A549 (cell line): ENCODE measurements around the gene TMEM183A. TPM values are rescaled to one million over a fixed set of nuclear protein-coding genes. Genes with fewer than 3 reads are reported as not detected.
A peak's percentile ranks its signal among the peaks of the same experiment; 100 is the strongest.
"Not testable (repeated sequence)": the region's sequence is repeated elsewhere in the genome, so short reads cannot be mapped to it uniquely, and the experiment has no call there.

Experiments used
- ATAC-seq, 2 experiments: fragments of 200-7000 bp in 1 of 2; fragments of >200 bp in 1 of 2; cut with Nextera tagmentation in 1 of 2; cut with Tn5 transposase in 1 of 2; 3 replicates each; pipeline versions ENCODE4 v1.8.0 to v1.9.1; 2018 to 2020; ENCODE audit warnings: mild to moderate bottlenecking in 1 of 2, moderate library complexity in 1 of 2
- CTCF ChIA-PET: fragments of 300-600 bp; sonication (Branson Sonifier 250); formaldehyde crosslinking; extraction: SDS; loops from one replicate; lab custom pipeline; 2021; ENCODE audit warnings: antibody characterized with exemption, inconsistent platforms; lab: Yijun Ruan, JAX
- POLR2A ChIA-PET: fragments of 350-600 bp; formaldehyde crosslinking; extraction: SDS; loops from one replicate; lab custom pipeline; 2021; ENCODE audit warnings: antibody characterized with exemption, inconsistent platforms; lab: Yijun Ruan, JAX
- DNase-seq, 2 experiments: peaks; one replicate each; pipeline versions ENCODE4 v3.0.0 to v3.0.0-alpha.2; 2011 to 2016; ENCODE audit warnings: low read depth in 1 of 2, low spot score in 1 of 2
- FAIRE-seq: peaks from 2 replicates; lab custom pipeline; 2011; peaks lifted over from hg19 to GRCh38; lab: Jason Lieb, UNC
- H3K27ac ChIP-seq, 2 experiments: fragments of >200 bp; sonication (Bioruptor Twin); formaldehyde crosslinking; 3 replicates each; pipeline ENCODE4 v1.5.1; 2016 to 2017
- H3K4me1 ChIP-seq: fragments of >200 bp; sonication (Bioruptor Twin); formaldehyde crosslinking; 3 replicates; pipeline ENCODE4 v1.6.1; 2016
- H3K4me2 ChIP-seq: fragments of >200 bp; sonication (Bioruptor Twin); formaldehyde crosslinking; 3 replicates; pipeline ENCODE4 v1.6.1; 2016
- H3K4me3 ChIP-seq: fragments of >200 bp; sonication (Bioruptor Twin); formaldehyde crosslinking; 3 replicates; pipeline ENCODE4 v1.5.1; 2016
- H3K9me3 ChIP-seq: fragments of >200 bp; sonication (Bioruptor Twin); formaldehyde crosslinking; 3 replicates; pipeline ENCODE4 v1.6.1; 2016
- BHLHE40 ChIP-seq: IDR thresholded peaks from 2 replicates; pipeline ENCODE4 v1.6.1; 2012; ENCODE audit warnings: low read depth, low read length, inconsistent platforms
- CBX8 ChIP-seq: fragments of 200-600 bp; sonication (generic); IDR thresholded peaks from 2 replicates; pipeline ENCODE4 v1.6.1; 2016
- CEBPB ChIP-seq, 2 experiments: fragments of >200 bp in 1 of 2; sonication (Bioruptor Twin) in 1 of 2; formaldehyde crosslinking in 1 of 2; IDR thresholded peaks; 2 replicates each; pipeline ENCODE4 v1.6.1; 2012 to 2016
- CHD4 ChIP-seq: fragments of 200-600 bp; sonication (generic); IDR thresholded peaks from 2 replicates; pipeline ENCODE4 v1.6.1; 2016; ENCODE audit warnings: antibody characterized with exemption, mild to moderate bottlenecking, borderline replicate concordance
- E2F6 ChIP-seq: IDR thresholded peaks from 2 replicates; pipeline ENCODE4 v1.6.1; 2012; ENCODE audit warnings: low read depth, borderline replicate concordance
- ESRRA ChIP-seq: fragments of 150-350 bp; IDR thresholded peaks from 2 replicates; pipeline ENCODE4 v1.6.1; 2014; ENCODE audit warnings: mild to moderate bottlenecking, low read length, borderline replicate concordance
- FOSL2 ChIP-seq, 2 experiments: fragments of 450-650 bp in 1 of 2; fragments of >200 bp in 1 of 2; sonication (Bioruptor Twin) in 1 of 2; formaldehyde crosslinking; IDR thresholded peaks; 2 replicates each; pipeline versions ENCODE4 v1.5.0 to v1.6.1; 2016 to 2020; ENCODE audit warnings: mild to moderate bottlenecking in 1 of 2, moderate library complexity in 1 of 2
- HES2 ChIP-seq: fragments of >200 bp; sonication (Bioruptor Twin); formaldehyde crosslinking; IDR thresholded peaks from 2 replicates; pipeline ENCODE4 v1.6.1; 2016
- HEYL ChIP-seq: fragments of 250-450 bp; sonication (Bioruptor Pico); IDR thresholded peaks from 2 replicates; pipeline ENCODE4 v1.8.0; 2021; ENCODE audit warnings: mild to moderate bottlenecking, moderate library complexity
- PBX3 ChIP-seq: IDR thresholded peaks from 2 replicates; pipeline ENCODE4 v1.6.1; 2012
- REST ChIP-seq: fragments of 200-600 bp; sonication (generic); IDR thresholded peaks from 2 replicates; pipeline ENCODE4 v1.6.1; 2016; ENCODE audit warnings: antibody characterized with exemption, mild to moderate bottlenecking, moderate library complexity
- RFX5 ChIP-seq: fragments of 450-650 bp; IDR thresholded peaks from 2 replicates; pipeline ENCODE4 v1.7.1; 2014; ENCODE audit warnings: antibody characterized with exemption, mild to moderate bottlenecking, moderate library complexity
- SMC3 ChIP-seq: fragments of >200 bp; sonication (Bioruptor Twin); formaldehyde crosslinking; IDR thresholded peaks from 3 replicates; pipeline ENCODE4 v1.6.1; 2018; ENCODE audit warnings: inconsistent platforms
- SREBF2 ChIP-seq: fragments of 450-650 bp; IDR thresholded peaks from 2 replicates; pipeline ENCODE4 v1.6.1; 2014; ENCODE audit warnings: mild to moderate bottlenecking, moderate library complexity
- ZSCAN20 ChIP-seq: fragments of 250-450 bp; sonication (Bioruptor Pico); IDR thresholded peaks from 2 replicates; pipeline ENCODE4 v1.8.0; 2022; ENCODE audit warnings: mild to moderate bottlenecking, moderate library complexity
- WGBS: methylation state at CpG from one replicate; pipeline ENCODE4 v1.1.6; 2017; ENCODE audit errors: missing lambda C conversion rate; 5-methylcytosine and 5-hydroxymethylcytosine counted together
- polyA plus RNA-seq, 4 experiments: library from polyadenylated mRNA; depleted of rRNA in 3 of 4; stranded (reverse); fragments of >200 nt; fragmentation: RNase III in 1 of 4; extraction: RNeasy Plus Mini Kit Qiagen cat#74134 plus additional on column Dnase treatment in 1 of 4; gene quantifications; 2 replicates in 3 of 4; 3 replicates in 1 of 4; pipeline ENCODE4 v1.2.3, GENCODE V29; 2011 to 2017

TMEM183A gene
- polyA plus RNA-seq, 2 of the 4 experiments (the other 2 are of a cell fraction): 48.4 to 114 TPM

GRCh38 chr1:203011582-203011981, 4.4 kb downstream of the TMEM183A start:
- TF ChIP-seq PBX3: no peak
- TF ChIP-seq ZSCAN20: no peak
- no peak for TF ChIP-seq FOSL2 (IDR thresholded peaks at IDR 0.05)
- TF ChIP-seq FOSL2 (CRISPR knock-in tag; IDR thresholded peaks at IDR 0.05): no peak
- TF ChIP-seq, all 56 proteins: peak for 0
- Histone ChIP-seq H3K4me3 (no peak overlapping the region), H3K4me2 (no peak overlapping the region), H3K27ac (no peak overlapping the region), H3K9me3 (no peaks in the 10 kb centered on the region), H3K4me1 (peaks cover 7% of the 10 kb centered on the region; the same call in 2 of the 3 replicates)
- POLR2A ChIA-PET: no interaction called here
- FAIRE-seq: no peak
- CTCF ChIA-PET: no interaction called here
- WGBS: 96% methylated on average over 5 of the region's 5 CpGs
- no peak for DNase-seq
- no peak for ATAC-seq

- Histone ChIP-seq H3K4me1 (no peaks in the 10 kb centered on the region), H3K4me2 (no peak overlapping the region), H3K27ac (no peak overlapping the region), H3K9me3 (no peaks in the 10 kb centered on the region), H3K4me3 (no peak overlapping the region)
- ATAC-seq (no peak), DNase-seq (no peak), FAIRE-seq (no peak)
- no peak for TF ChIP-seq ESRRA
- TF ChIP-seq REST: no peak
- TF ChIP-seq BHLHE40: no peak
- no peak for TF ChIP-seq RFX5
- no peak for TF ChIP-seq E2F6
- no peak for TF ChIP-seq FOSL2 (IDR thresholded peaks at IDR 0.05)
- no peak for TF ChIP-seq FOSL2 (CRISPR knock-in tag; IDR thresholded peaks at IDR 0.05)
- no peak for TF ChIP-seq CHD4
- TF ChIP-seq CBX8: no peak
- TF ChIP-seq ZSCAN20: no peak
- TF ChIP-seq SMC3: no peak
- no peak for TF ChIP-seq HES2
- no peak for TF ChIP-seq SREBF2
- TF ChIP-seq HEYL: no peak
- TF ChIP-seq CEBPB (IDR thresholded peaks at IDR 0.05): no peak
- ChIA-PET CTCF (interaction anchor here (1.3 to 1.4 kb wide), 2 partner anchors 10 to 252 kb away, joined by 3 read pairs; partner anchors contain the start of gene TMEM183A), POLR2A (interaction anchor here (3.8 kb wide), 1 partner anchor 10 kb away, joined by 13 read pairs; the partner anchor contains the start of gene TMEM183A)
- WGBS: 96% methylated on average over 4 of the region's 4 CpGs
Observed at GRCh38 chr1:203017061-203017460, 9.9 kb downstream of the TMEM183A start.

GRCh38 chr1:203017692-203018091, 10.5 kb downstream of the TMEM183A start:
- Histone ChIP-seq H3K4me3 (no peak overlapping the region), H3K9me3 (no peaks in the 10 kb centered on the region), H3K4me2 (no peak overlapping the region), H3K4me1 (no peaks in the 10 kb centered on the region), H3K27ac (no peak overlapping the region)
- ATAC-seq: no peak
- POLR2A ChIA-PET: interaction anchor here (3.8 kb wide), 1 partner anchor 11 kb away, joined by 13 read pairs; the partner anchor contains the start of gene TMEM183A
- TF ChIP-seq FOSL2 (IDR thresholded peaks at IDR 0.05): no peak
- TF ChIP-seq FOSL2 (CRISPR knock-in tag; IDR thresholded peaks at IDR 0.05): no peak
- no peak for TF ChIP-seq ZSCAN20
- DNase-seq: no peak
- WGBS: 98% methylated on average over 6 of the region's 6 CpGs
- no peak for FAIRE-seq
- CTCF ChIA-PET: interaction anchor here (0.6 to 1.4 kb wide), 3 partner anchors 10 to 252 kb away, joined by 3 read pairs; partner anchors contain the start of gene TMEM183A

GRCh38 chr1:203022855-203023254, 15.7 kb downstream of the TMEM183A start:
- H3K4me1 ChIP-seq, H3K4me3 ChIP-seq, H3K9me3 ChIP-seq, H3K27ac ChIP-seq, DNase-seq, FAIRE-seq, POLR2A ChIA-PET, H3K4me2 ChIP-seq: not testable (repeated sequence)
- ATAC-seq: peak; percentile 55 to 72; a peak in 5 of 6 replicates
- 50% methylated on average over 4 of the region's 10 CpGs for WGBS
- CTCF ChIA-PET: interaction anchor here (1.0 to 2.8 kb wide), 9 partner anchors 9 to 246 kb away, joined by 3 to 14 read pairs (median 7); no protein-coding TSS in a partner anchor
